ENCODE data around the gene ESM1. TPM values are rescaled to one million over a fixed set of nuclear protein-coding genes. Genes with fewer than 3 reads are reported as not detected.

Gene ESM1
- total RNA-seq, 4 donors from 2014 or later, result not detected

DNA sequence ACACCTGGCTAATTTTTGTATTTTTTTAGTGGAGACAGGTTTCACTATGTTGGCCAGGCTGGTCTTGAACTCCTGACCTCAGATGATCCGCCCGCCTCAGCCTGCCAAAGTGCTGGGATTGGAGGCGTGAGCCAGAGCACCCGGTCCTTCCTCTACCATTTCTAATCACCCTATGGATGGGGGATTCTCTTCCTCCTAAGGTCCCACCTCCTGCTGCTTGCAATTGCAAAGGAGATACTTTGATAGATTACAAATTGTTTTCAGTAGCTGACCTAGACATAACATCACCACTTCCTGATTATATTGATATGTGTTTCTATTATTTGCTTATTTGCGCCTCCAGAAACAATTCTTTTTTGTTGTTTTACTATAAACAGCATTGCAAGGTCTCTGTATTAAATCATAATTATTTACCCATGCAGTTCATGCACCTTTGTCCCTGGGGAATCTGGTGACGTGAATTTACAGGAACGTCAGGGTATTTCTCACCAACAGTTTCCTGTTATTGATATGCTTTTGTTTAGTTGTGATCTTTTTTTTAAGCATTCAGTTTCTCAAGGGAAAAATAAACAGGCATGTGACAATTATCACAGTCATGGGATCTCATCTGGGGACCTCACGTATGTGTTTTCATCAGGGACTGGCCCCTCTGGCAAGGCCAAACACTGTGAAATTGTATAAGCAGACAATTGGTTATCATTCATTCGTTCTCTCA lies 43.2 kb downstream of the ESM1 start:
- TF ChIP-seq, protein P1, sequence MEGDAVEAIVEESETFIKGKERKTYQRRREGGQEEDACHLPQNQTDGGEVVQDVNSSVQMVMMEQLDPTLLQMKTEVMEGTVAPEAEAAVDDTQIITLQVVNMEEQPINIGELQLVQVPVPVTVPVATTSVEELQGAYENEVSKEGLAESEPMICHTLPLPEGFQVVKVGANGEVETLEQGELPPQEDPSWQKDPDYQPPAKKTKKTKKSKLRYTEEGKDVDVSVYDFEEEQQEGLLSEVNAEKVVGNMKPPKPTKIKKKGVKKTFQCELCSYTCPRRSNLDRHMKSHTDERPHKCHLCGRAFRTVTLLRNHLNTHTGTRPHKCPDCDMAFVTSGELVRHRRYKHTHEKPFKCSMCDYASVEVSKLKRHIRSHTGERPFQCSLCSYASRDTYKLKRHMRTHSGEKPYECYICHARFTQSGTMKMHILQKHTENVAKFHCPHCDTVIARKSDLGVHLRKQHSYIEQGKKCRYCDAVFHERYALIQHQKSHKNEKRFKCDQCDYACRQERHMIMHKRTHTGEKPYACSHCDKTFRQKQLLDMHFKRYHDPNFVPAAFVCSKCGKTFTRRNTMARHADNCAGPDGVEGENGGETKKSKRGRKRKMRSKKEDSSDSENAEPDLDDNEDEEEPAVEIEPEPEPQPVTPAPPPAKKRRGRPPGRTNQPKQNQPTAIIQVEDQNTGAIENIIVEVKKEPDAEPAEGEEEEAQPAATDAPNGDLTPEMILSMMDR (IDR thresholded peaks at IDR 0.05), result no peak
- TF ChIP-seq POLR2A (IDR thresholded peaks at IDR 0.05), result no peak
- DNase-seq (ENCODE audit: low spot score in 2 of 2), result no peak
- intact Hi-C loops (cut with DNase I; ENCODE audit: low total_unique reads), result no loop called here
- no peak overlapping the region for H3K4me3 ChIP-seq (ENCODE audit: low read depth, poor library complexity, severe bottlenecking)
- WGBS, 2 donors, result 62 to 72% methylated on average over 9 of the region's 9 CpGs

DNA sequence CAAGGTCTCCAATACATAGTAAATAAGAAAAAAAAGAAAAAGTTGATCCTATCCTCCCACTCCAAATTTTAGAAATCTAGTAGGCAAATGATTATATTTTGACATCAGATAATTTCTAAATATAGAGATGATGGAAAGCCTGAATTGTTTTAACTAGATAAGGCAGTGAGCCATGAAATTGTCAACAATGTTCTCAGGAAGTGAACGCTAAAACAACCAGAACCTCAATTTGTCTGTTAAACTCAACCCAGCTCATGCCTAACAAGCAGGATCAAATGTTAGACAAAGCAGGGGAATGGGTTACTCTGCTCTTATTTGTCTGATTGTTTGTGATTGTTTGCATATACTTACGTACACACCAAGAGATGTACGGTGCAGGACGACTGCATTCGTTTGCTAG lies 49.2 kb downstream of the ESM1 start:
- no peak overlapping the region for H3K4me3 ChIP-seq (ENCODE audit: low read depth, poor library complexity, severe bottlenecking)
- no peak for DNase-seq (ENCODE audit: low spot score in 2 of 2)
- intact Hi-C loops (cut with DNase I; ENCODE audit: low total_unique reads), result no loop called here
- TF ChIP-seq POLR2A (IDR thresholded peaks at IDR 0.05), result no peak
- TF ChIP-seq, protein P1 (IDR thresholded peaks at IDR 0.05), result no peak
- WGBS, 2 donors, result 74 to 82% methylated on average over 5 of the region's 5 CpGs

DNA sequence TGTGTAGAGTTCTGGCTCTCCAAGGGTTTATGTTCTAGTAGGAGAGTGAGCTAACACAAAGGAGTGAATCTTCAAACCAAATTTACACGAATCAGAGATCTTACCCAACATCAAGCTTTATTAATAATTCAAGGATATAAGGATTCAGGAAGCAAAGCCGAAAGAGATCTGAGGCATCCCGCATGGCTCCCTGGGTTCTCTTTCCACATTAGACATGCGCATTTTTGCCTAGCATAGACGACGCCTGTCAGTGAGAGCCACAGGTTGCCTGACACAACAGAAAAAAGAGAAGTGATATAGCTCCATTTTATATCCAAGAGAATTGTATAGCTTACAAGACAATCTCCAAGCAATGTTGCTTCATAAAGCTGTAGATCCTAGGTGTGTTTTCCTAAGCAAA lies 52.6 kb downstream of the ESM1 start:
- intact Hi-C loops (cut with DNase I; ENCODE audit: low total_unique reads), result no loop called here
- DNase-seq (ENCODE audit: low spot score in 2 of 2), result no peak
- 69 to 74% methylated on average over 6 of the region's 6 CpGs for WGBS, 2 donors
- H3K4me3 ChIP-seq (ENCODE audit: low read depth, poor library complexity, severe bottlenecking), result no peak overlapping the region
- TF ChIP-seq POLR2A (IDR thresholded peaks at IDR 0.05), result no peak
- TF ChIP-seq, protein P1 (IDR thresholded peaks at IDR 0.05), result no peak

DNA sequence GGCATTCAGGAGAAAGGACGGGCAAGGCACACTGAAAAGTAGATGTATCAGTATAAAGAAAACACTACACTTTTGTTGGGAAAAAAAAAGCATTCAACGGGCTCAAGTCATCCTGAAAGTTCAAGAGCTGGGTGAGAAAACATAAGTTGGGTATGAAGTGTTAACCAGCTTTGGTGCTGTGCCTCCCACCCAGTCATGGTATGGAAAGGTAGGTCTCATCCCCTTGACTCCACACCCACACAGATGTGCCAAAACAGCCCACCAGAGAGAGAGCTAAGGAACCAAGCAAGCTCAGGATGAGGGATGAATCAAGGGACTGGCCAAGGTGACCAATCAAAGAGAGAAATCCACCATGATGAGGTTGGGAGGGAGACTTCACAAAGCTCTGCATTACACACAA lies 54.7 kb downstream of the ESM1 start:
- intact Hi-C loops (cut with DNase I; ENCODE audit: low total_unique reads), result no loop called here
- TF ChIP-seq, protein P1 (IDR thresholded peaks at IDR 0.05), result no peak
- TF ChIP-seq POLR2A (IDR thresholded peaks at IDR 0.05), result no peak
- 89 to 92% methylated on average over 2 of the region's 2 CpGs for WGBS, 2 donors
- H3K4me3 ChIP-seq (ENCODE audit: low read depth, poor library complexity, severe bottlenecking), result no peak overlapping the region
- no peak for DNase-seq (ENCODE audit: low spot score in 2 of 2)

Other genes starting within 250 kb of the ESM1 start
- under 1 TPM in 2 of 4 donors, not detected in 2; 0.93 to 0.97 TPM for gene GZMK, start 38.7 kb upstream of the ESM1 start, total RNA-seq
- 1 to 10 TPM in 1 of 4 donors, not detected in 3; 1.7 TPM for gene GZMA, start 117.1 kb upstream of the ESM1 start, total RNA-seq
- 1 to 10 TPM; 1.6 to 8.1 (median 4.6) TPM for gene GPX8, start 174.6 kb upstream of the ESM1 start, total RNA-seq
- not detected for gene CDC20B, start 187.6 kb upstream of the ESM1 start, total RNA-seq
- not detected for gene MCIDAS, start 241.7 kb upstream of the ESM1 start, total RNA-seq
- gene CCNO, start 248.0 kb upstream of the ESM1 start, total RNA-seq, result 1 to 10 TPM; 1.3 to 6.2 (median 3.9) TPM

Measured in lower leg skin (tissue), 4 donors.